OCI-LY3 (cell line): ENCODE results near the gene HIPK2.

Source experiments
- H2AFZ ChIP-seq: fragments of 200-600, 300-600 bp; shearing (Covaris generic); 2 replicates; pipeline ENCODE4 v1.6.0; 2014; ENCODE audit warnings: antibody characterized with exemption, low read depth, low read length
- H3K27ac ChIP-seq: fragments of 200-600, 300-600 bp; sonication (generic); 2 replicates; pipeline ENCODE4 v1.5.1; 2014; ENCODE audit warnings: mild to moderate bottlenecking, low read length, moderate library complexity, mixed read lengths
- H3K27me3 ChIP-seq: fragments of 200-600, 300-600 bp; sonication (generic); 2 replicates; pipeline ENCODE4 v1.6.1; 2014; ENCODE audit warnings: low read depth, low read length, mixed read lengths
- H3K36me3 ChIP-seq: fragments of 200-600, 300-600 bp; sonication (generic); replicated peaks from 2 replicates; pipeline ENCODE3; 2014; ENCODE audit warnings: low read depth, low read length, mixed read lengths
- H3K4me1 ChIP-seq: fragments of 300-600, 200-600 bp; sonication (generic); 2 replicates; pipeline ENCODE4 v1.6.1; 2014; ENCODE audit warnings: low read length, mixed read lengths
- H3K4me2 ChIP-seq: fragments of 200-600, 300-600 bp; sonication (generic); 2 replicates; pipeline ENCODE4 v1.6.1; 2014; ENCODE audit warnings: low read length, mixed read lengths
- H3K4me3 ChIP-seq: fragments of 300-600, 200-600 bp; sonication (generic); 2 replicates; pipeline ENCODE4 v1.5.1; 2014; ENCODE audit warnings: antibody characterized with exemption, mild to moderate bottlenecking, low read length, moderate library complexity
- H3K79me2 ChIP-seq: fragments of 300-600, 200-600 bp; shearing (Covaris generic); 2 replicates; pipeline ENCODE4 v1.6.1; 2014; ENCODE audit warnings: mild to moderate bottlenecking, low read length, mixed read lengths
- H3K9ac ChIP-seq: fragments of 300-600, 200-600 bp; shearing (Covaris generic); 2 replicates; pipeline ENCODE4 v1.6.0; 2014; ENCODE audit warnings: mild to moderate bottlenecking, low read length, moderate library complexity
- H3K9me3 ChIP-seq: fragments of 200-600, 300-600 bp; shearing (Covaris generic); 2 replicates; pipeline ENCODE4 v1.6.1; 2014; ENCODE audit warnings: low read length, mixed read lengths; ENCODE audit not compliant: insufficient read depth
- H4K20me1 ChIP-seq: fragments of 200-600, 300-600 bp; sonication (generic); 2 replicates; pipeline ENCODE4 v1.6.1; 2016; ENCODE audit warnings: low read length, mixed read lengths; ENCODE audit not compliant: insufficient read depth
- CTCF ChIP-seq: fragments of 200-600, 300-600 bp; sonication (generic); IDR thresholded peaks from 2 replicates; pipeline ENCODE4 v1.5.1; 2014; ENCODE audit warnings: antibody characterized with exemption, low read length, low read depth
- EZH2phosphoT487 ChIP-seq: fragments of 200-600 bp; shearing (Covaris generic); IDR thresholded peaks from 2 replicates; pipeline ENCODE4 v1.6.1; 2018; ENCODE audit warnings: antibody characterized with exemption, mixed run types, low read depth

Gene HIPK2

DNA sequence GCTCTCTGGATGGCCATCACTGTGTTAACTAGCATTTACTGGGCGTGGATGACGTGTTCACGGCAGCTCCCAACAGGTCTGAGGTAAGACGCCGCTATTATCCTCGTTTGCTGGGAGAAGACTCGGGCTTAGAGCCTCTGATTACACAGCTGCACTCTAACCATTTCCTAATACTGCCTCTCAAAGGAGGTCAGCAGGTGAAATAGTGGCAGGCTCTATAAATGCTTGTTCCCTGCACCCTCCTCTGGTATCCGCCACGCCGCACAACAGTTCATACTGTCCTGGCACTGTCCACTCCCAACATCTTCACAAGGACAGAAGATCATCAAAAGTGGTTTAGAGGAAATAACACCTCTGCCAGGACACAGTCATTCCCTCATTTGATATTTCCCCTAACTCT is 28.3 kb downstream of the HIPK2 start:
- Histone ChIP-seq H3K4me1 (no peaks in the 10 kb centered on the region), H3K9ac (no peak overlapping the region), H3K27ac (no peak overlapping the region), H2AFZ (no peak overlapping the region), H4K20me1 (no peaks in the 10 kb centered on the region), H3K9me3 (no peaks in the 10 kb centered on the region), H3K79me2 (no peaks in the 10 kb centered on the region), H3K4me2 (no peak overlapping the region), H3K4me3 (no peak overlapping the region), H3K36me3 (no peaks in the 10 kb centered on the region), H3K27me3 (peaks cover 24% of the 10 kb centered on the region)
- TF ChIP-seq CTCF (no peak), EZH2phosphoT487 (no peak)

DNA sequence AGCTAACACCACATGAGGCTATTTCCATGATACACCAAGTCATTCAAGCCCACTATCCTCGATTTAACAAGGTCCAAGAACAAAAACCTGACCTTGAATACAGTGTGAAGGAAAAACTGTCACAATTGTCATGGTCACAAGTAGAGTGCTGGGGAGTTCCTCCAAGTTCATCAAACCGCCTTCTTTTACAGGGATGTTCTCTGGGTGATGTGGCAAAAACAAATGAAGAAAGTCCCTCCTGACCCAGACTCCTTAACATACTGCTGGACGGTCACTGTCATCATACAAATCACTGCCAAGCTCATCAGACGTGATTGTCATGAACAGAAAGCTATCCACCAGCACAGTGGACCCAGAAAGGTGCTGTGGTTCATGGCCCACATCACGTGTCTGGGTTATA is 28.9 kb downstream of the HIPK2 start:
- H3K4me3 ChIP-seq = no peak overlapping the region
- no peaks in the 10 kb centered on the region for H3K9me3 ChIP-seq
- no peaks in the 10 kb centered on the region for H4K20me1 ChIP-seq
- no peak overlapping the region for H3K27ac ChIP-seq
- H3K27me3 ChIP-seq = peaks cover 25% of the 10 kb centered on the region
- H2AFZ ChIP-seq = no peak overlapping the region
- H3K4me2 ChIP-seq = no peak overlapping the region
- H3K9ac ChIP-seq = no peak overlapping the region
- H3K36me3 ChIP-seq = no peaks in the 10 kb centered on the region
- H3K79me2 ChIP-seq = no peaks in the 10 kb centered on the region
- H3K4me1 ChIP-seq = no peaks in the 10 kb centered on the region
- TF ChIP-seq CTCF (no peak), EZH2phosphoT487 (no peak)

GRCh38 chr7:139748373-139748765 is 29.4 kb downstream of the HIPK2 start:
- Histone ChIP-seq H3K9me3 (no peaks in the 10 kb centered on the region), H3K27ac (no peak overlapping the region), H3K36me3 (no peaks in the 10 kb centered on the region), H3K4me3 (no peak overlapping the region), H3K79me2 (no peaks in the 10 kb centered on the region), H3K4me1 (no peaks in the 10 kb centered on the region), H3K4me2 (no peak overlapping the region), H4K20me1 (no peaks in the 10 kb centered on the region), H3K9ac (no peak overlapping the region), H2AFZ (no peak overlapping the region), H3K27me3 (peaks cover 24% of the 10 kb centered on the region)
- no peak for TF ChIP-seq CTCF
- TF ChIP-seq EZH2phosphoT487 = no peak

DNA sequence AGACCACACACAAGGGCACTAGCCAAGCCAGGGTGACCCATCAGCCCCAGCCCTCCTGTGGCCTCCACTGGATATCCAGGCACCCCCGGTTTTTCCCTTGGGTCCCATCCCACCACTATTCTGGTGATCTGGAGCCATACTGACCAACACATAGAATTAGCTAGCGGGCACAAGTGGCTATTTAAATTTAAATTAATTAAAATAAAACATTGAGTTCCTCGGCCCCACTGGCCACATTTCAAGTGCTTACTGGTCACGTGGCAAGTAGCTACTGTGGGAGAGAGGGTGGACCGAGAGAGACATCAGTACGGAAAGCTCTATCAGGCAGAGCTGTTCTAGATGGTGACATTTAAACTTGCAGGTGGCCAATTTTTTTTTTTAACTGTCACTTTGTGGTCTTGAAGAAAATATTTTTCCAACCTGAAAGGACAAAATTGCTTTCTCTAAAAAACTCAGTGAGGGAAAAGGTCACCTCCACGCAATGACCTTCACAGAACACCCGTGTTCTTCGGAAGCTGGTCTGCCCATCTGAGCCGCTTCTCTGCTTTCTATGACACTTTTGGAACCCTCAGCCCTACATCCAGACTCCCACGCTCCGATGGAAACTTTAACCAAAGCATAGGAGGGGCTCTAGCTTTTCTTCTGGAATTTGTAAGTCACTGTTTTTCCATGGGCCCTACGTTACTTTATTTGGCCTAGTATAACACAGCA is 30.0 kb downstream of the HIPK2 start:
- H4K20me1 ChIP-seq = no peaks in the 10 kb centered on the region
- TF ChIP-seq CTCF (no peak), EZH2phosphoT487 (no peak)

More for the DNA sequence above, 30.0 kb downstream of the HIPK2 start:
- Histone ChIP-seq H3K4me1 (no peaks in the 10 kb centered on the region), H2AFZ (no peak overlapping the region), H3K9me3 (no peaks in the 10 kb centered on the region), H3K27me3 (peaks cover 25% of the 10 kb centered on the region), H3K9ac (no peak overlapping the region), H3K79me2 (no peaks in the 10 kb centered on the region), H3K27ac (no peak overlapping the region), H3K4me3 (no peak overlapping the region), H3K36me3 (no peaks in the 10 kb centered on the region), H3K4me2 (no peak overlapping the region)
